HG03439 (cell line): ENCODE measurements around the gene KIR2DL1.
"Not testable (repeated sequence)": the region's sequence is repeated elsewhere in the genome, so short reads cannot be mapped to it uniquely, and the experiment has no call there.

Experiments used
- ATAC-seq: cut with Tn5 transposase; IDR thresholded peaks from one replicate; pipeline ENCODE4 v1.9.1; 2021; ENCODE audit warnings: mild to moderate bottlenecking, moderate library complexity; ENCODE audit not compliant: unreplicated experiment

Gene KIR2DL1

DNA sequence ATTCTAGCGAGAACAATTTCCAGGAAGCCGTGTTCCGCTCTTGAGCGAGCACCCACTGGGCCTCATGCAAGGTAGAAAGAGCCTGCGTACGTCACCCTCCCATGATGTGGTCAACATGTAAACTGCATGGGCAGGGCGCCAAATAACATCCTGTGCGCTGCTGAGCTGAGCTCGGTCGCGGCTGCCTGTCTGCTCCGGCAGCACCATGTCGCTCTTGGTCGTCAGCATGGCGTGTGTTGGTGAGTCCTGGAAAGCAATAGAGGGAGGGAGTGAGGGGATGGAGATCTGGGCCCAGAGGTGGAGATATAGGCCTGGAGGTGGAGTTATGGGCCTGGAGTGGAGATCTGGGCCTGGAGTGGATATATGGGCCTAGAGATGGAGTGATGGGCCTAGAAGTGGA, at the start of gene KIR2DL1:
Gene KIR2DL1 (plus strand): TSS at position 148 of the 400 bp plus-strand sequence. CDS start 58 bp downstream, at position 206.
- ATAC-seq, result not testable (repeated sequence)

- ATAC-seq, result no peak
Measured at GRCh38 chr19:54724142-54724541, 45.5 kb upstream of the KIR2DL1 start, which contains the start of gene KIR3DL3. Gene KIR3DL3 (plus strand): TSS chr19:54724442. CDS start chr19:54724497, 55 bp downstream.

GRCh38 chr19:54724644-54725043, 44.9 kb upstream of the KIR2DL1 start:
- no peak for ATAC-seq

DNA sequence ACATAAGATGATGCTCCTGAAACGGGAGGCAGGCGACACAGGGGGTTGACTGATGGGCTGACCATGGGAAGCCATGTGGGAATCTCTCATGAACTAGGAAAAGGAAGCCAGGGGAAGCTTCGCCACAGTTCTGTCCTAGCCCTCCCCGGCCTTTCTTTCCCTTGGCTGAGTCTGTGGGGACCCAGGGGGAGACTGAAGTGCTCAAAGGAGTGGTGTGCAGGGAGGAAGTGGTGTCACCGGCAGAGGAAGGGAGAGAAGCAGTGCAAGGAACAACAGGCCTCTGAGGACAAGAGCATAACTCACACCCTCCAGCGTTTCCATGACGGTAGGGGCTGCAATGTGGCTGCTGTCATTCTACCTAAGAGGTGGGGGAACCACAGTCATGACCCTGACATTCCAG, 44.3 kb upstream of the KIR2DL1 start:
- ATAC-seq, result no peak

DNA sequence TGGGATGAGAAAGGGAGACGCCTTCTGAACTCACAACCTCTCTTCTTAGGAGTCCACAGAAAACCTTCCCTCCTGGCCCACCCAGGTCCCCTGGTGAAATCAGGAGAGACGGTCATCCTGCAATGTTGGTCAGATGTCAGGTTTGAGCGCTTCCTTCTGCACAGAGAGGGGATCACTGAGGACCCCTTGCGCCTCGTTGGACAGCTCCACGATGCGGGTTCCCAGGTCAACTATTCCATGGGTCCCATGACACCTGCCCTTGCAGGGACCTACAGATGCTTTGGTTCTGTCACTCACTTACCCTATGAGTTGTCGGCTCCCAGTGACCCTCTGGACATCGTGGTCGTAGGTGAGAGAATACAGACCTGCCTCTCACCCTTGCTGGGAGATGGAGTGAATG, 42.0 kb upstream of the KIR2DL1 start:
- ATAC-seq, result no peak

DNA sequence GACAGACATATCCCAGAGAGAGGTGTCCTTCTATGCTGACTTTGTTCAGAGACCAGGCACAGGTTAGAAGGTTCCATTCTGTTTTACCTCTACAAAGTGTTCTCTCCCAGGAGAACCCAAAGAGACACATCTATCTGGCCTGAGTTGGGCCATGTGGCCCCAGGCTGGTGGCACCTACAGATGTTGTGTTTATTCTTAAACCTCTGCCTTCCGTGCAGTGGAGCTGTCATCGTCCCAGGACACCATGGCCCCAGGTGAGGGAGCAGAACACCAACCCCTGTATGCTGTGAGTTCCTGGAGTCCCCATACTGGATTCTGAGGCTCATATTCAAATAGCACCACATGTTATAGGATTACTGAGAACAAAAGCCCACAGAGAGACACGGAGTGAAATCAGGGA, 41.4 kb upstream of the KIR2DL1 start:
- ATAC-seq, result no peak

GRCh38 chr19:54729416-54730188, 40.0 kb upstream of the KIR2DL1 start:
- no peak for ATAC-seq

DNA sequence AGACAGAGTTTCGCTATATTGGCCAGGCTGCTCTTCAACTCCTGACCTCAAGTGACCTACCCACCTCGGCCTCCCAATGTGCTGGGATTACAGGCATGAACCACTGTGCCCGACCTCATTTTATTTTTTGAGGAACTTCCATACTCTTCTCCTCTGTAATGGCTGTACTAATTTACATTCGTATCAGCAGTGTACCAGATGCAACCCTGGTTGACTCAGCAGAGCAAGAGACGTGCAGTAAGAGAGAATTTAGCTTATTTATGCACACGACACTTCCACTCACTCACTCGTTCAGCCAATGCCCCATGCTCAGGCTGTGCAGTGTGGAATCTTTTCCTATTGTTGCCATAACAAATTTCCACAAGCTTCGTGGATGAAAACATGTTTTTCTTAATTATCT, 38.4 kb upstream of the KIR2DL1 start:
- no peak for ATAC-seq

GRCh38 chr19:54738306-54738705, 31.3 kb upstream of the KIR2DL1 start, which contains the start of gene KIR2DL3:
Gene KIR2DL3 (plus strand): TSS chr19:54738513. CDS start chr19:54738546, 33 bp downstream.
- ATAC-seq, result not testable (repeated sequence)

DNA sequence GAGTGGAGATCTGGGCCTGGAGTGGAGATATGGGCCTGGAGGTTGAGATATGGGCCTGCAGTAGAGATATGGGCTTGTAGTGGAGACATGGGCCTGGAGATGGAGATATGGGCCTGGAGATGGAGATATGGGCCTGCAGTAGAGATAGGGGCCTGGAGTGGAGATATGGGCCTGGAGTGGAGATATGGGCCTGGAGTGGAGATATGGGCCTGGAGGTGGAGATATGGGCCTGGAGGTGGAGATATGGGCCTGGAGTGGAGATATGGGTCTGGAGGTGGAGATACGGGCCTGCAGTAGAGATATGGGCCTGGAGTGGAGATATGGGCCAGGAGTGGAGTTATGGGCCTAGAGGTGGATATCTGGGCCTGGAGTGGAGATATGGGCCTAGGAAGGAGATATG, 30.9 kb upstream of the KIR2DL1 start:
- no peak for ATAC-seq

- no peak for ATAC-seq
Measured at GRCh38 chr19:54739587-54740497, 29.8 kb upstream of the KIR2DL1 start.

DNA sequence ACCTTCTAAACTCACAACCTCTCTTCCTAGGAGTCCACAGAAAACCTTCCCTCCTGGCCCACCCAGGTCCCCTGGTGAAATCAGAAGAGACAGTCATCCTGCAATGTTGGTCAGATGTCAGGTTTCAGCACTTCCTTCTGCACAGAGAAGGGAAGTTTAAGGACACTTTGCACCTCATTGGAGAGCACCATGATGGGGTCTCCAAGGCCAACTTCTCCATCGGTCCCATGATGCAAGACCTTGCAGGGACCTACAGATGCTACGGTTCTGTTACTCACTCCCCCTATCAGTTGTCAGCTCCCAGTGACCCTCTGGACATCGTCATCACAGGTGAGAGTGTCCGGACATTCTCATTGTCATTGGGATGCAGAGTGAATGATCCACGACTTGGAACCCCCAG, 27.6 kb upstream of the KIR2DL1 start:
- ATAC-seq, result not testable (repeated sequence)

- ATAC-seq, result not testable (repeated sequence)
Measured at GRCh38 chr19:54744080-54744479, 25.5 kb upstream of the KIR2DL1 start.

- not testable (repeated sequence) for ATAC-seq
Measured at GRCh38 chr19:54747614-54748322, 21.8 kb upstream of the KIR2DL1 start.

DNA sequence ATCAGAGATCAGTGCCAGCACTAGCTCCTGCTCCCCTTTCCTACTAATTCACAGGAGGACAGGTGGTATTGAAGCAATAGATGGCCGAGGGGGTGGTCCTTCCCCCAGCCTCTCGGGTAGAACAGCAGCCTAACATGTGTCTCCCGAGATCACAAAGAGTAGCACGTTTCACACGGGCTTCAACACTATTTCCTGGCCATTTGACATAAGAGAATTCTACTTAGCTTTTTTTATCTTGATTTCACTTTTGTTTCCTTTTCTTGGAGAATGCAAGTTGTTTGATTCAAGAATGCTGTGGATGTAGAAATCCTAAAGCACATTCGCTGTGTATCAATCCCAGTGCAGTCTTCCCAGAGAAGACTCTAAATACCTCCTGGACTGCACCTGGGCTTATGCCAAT, 19.3 kb upstream of the KIR2DL1 start:
- not testable (repeated sequence) for ATAC-seq

- ATAC-seq, result not testable (repeated sequence)
Measured at GRCh38 chr19:54756204-54757110, 13.1 kb upstream of the KIR2DL1 start.

DNA sequence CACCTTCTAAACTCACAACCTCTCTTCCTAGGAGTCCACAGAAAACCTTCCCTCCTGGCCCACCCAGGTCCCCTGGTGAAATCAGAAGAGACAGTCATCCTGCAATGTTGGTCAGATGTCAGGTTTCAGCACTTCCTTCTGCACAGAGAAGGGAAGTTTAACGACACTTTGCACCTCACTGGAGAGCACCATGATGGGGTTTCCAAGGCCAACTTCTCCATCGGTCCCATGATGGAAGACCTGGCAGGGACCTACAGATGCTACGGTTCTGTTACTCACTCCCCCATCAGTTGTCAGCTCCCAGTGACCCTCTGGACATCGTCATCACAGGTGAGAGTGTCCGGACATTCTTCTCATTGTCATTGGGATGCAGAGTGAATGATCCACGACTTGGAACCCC, 11.0 kb upstream of the KIR2DL1 start:
- ATAC-seq, result not testable (repeated sequence)

DNA sequence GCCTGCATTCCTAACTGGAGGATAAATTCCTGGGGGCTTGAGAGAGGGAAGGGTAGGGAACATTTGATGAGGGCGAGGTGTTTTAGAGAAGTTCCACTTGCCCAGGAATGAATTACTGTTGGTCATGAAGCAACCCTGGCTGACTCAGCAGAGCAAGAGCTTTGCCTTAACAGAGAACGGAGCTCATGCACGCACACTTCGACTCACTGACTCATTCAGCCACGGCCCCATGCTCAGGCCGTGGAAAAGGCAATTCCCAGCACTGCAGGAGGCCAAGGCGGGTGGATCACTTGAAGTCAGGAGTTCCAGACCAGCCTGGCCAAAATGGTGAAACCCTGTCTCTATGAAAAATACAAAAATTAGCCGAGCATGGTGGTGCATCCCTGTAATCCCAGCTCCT, 5.4 kb upstream of the KIR2DL1 start:
- not testable (repeated sequence) for ATAC-seq

GRCh38 chr19:54766464-54766863, 3.1 kb upstream of the KIR2DL1 start:
- not testable (repeated sequence) for ATAC-seq

GRCh38 chr19:54770511-54770910, 918 bp downstream of the KIR2DL1 start:
- ATAC-seq, result not testable (repeated sequence)
